ENCODE measurements around the gene BDNF. TPM values are rescaled to one million over a fixed set of nuclear protein-coding genes. Genes with fewer than 3 reads are reported as not detected.

The BDNF gene
- total RNA-seq, 1 donor from 2014 or later: 5.8 TPM

DNA sequence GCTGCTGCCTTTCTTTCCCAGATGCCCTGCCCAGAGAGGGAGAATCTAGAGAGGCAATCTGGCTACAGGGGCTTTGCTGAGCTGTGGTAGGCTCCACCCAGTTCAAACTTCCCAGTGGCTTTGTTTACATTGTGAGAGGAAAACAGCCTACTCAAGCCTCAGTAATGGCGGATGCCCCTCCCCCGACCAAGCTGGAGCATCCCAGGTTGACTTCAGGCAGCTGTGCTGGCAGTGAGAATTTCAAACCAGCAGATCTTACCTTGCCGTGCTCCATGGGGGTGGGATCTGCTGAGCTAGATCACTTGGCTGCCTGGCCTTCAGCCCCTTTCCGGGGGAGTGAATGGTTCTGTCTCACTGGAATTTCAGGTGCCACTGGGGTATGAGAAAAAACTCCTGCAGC is 12.2 kb downstream of the BDNF start:
- no peak for DNase-seq (ENCODE audit: low read depth)
- H3K4me3 ChIP-seq (ENCODE audit: low read depth, low read length): no peak overlapping the region
- TF ChIP-seq, protein P1, sequence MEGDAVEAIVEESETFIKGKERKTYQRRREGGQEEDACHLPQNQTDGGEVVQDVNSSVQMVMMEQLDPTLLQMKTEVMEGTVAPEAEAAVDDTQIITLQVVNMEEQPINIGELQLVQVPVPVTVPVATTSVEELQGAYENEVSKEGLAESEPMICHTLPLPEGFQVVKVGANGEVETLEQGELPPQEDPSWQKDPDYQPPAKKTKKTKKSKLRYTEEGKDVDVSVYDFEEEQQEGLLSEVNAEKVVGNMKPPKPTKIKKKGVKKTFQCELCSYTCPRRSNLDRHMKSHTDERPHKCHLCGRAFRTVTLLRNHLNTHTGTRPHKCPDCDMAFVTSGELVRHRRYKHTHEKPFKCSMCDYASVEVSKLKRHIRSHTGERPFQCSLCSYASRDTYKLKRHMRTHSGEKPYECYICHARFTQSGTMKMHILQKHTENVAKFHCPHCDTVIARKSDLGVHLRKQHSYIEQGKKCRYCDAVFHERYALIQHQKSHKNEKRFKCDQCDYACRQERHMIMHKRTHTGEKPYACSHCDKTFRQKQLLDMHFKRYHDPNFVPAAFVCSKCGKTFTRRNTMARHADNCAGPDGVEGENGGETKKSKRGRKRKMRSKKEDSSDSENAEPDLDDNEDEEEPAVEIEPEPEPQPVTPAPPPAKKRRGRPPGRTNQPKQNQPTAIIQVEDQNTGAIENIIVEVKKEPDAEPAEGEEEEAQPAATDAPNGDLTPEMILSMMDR (conservative IDR thresholded peaks at IDR 0.05; ENCODE audit: low read depth, low read length): no peak

- no peak for DNase-seq (ENCODE audit: low read depth)
- TF ChIP-seq, protein P1 (conservative IDR thresholded peaks at IDR 0.05; ENCODE audit: low read depth, low read length): no peak
- H3K4me3 ChIP-seq (ENCODE audit: low read depth, low read length): no peak overlapping the region
These were observed 18.6 kb downstream of the BDNF start for GRCh38 chr11:27681664-27682063.

GRCh38 chr11:27679136-27680015 is 20.9 kb downstream of the BDNF start:
- no peak for DNase-seq (ENCODE audit: low read depth)
- TF ChIP-seq, protein P1 (conservative IDR thresholded peaks at IDR 0.05; ENCODE audit: low read depth, low read length): no peak
- H3K4me3 ChIP-seq (ENCODE audit: low read depth, low read length): no peak overlapping the region

GRCh38 chr11:27678242-27678641 is 22.0 kb downstream of the BDNF start:
- no peak for DNase-seq (ENCODE audit: low read depth)
- H3K4me3 ChIP-seq (ENCODE audit: low read depth, low read length): no peak overlapping the region
- TF ChIP-seq, protein P1 (conservative IDR thresholded peaks at IDR 0.05; ENCODE audit: low read depth, low read length): no peak

DNA sequence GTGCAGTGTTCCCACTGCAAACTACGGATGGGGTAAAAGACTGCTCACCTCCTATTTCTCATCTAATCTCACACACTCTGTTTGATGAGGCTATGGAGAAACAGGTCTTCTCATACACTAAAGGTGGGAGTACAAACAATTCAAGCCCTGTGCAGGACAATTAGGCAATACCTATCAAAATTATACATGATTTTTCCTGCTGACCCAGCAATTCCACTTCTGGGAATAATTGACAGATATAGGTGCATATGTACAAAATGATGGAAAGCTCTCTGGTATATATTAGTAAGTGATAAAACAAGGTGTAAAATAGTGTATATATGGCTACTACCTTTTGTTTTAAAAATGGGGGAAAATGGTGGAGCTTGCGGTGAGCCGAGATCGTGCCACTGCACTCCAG is 23.1 kb downstream of the BDNF start:
- H3K4me3 ChIP-seq (ENCODE audit: low read depth, low read length): no peak overlapping the region
- DNase-seq (ENCODE audit: low read depth): no peak
- TF ChIP-seq, protein P1 (conservative IDR thresholded peaks at IDR 0.05; ENCODE audit: low read depth, low read length): no peak

DNA sequence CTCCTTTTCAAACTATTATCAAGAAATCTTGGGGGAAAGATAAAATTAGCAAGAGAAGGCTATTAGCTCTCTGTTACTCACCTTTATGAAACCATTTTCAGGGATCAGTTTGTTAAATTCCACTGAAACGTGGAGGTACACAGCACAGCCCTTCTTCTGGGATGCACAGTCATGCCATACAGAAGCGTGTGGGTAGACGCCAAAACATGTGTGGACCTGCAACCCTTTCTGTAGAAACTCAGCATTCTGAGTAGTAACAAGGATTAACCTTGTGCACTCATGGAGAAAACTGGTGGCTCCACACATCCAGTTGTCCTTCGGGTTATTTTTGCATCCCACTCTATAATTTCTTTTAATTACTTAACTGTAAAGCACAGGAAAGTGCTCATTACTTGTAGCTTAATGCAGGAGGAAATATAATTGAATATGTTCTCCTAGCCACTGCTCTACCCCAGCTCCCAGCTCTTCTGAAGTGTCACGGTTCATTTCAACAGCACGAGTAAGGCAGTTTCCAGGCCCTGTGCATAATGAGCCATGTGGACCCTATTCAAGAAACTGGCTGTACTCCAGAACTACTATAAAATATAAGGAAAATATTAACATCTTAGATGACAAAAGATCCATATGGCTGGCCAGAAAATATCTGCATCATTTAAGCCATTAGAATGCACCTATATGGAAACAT is 26.1 kb downstream of the BDNF start:
- no peak for DNase-seq (ENCODE audit: low read depth)
- TF ChIP-seq, protein P1 (conservative IDR thresholded peaks at IDR 0.05; ENCODE audit: low read depth, low read length): no peak
- H3K4me3 ChIP-seq (ENCODE audit: low read depth, low read length): no peak overlapping the region
